ENCODE data around the gene TPI1. TPM values are rescaled to one million over a fixed set of nuclear protein-coding genes. Genes with fewer than 3 reads are reported as not detected.
"Not testable (repeated sequence)": the region's sequence is repeated elsewhere in the genome, so short reads cannot be mapped to it uniquely, and the experiment has no call there.

The TPI1 gene
- total RNA-seq, 1 experiment from 2014 or later = 1,045 TPM

DNA sequence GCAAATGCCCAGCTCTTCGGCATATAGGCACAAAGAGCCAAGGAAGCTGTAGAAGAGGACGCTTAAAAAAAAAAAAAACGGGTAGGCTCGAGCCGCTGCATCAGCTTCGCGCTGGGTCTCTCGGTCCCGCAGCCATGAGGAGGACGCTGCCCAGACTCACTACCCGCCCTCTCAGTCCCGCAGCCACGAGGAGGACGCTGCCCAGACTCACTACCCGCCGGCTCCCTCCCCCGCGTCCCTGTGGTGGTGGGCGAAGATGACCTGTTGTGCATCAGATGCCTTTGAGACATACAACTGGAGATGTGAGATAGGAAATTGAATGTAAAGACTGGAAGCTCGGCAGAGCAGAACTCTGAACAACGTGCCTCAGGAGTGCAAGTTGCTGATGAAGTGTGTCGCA is 17.2 kb downstream of the TPI1 start:
- peak overlapping the region; percentile 25 for H3K27ac Mint-ChIP-seq
- POLR2A ChIA-PET = interaction anchor here (1.2 kb wide), 1 partner anchor 10 kb away, joined by 3 read pairs; no protein-coding TSS in a partner anchor
- CTCF ChIA-PET = interaction anchor here (1.7 to 2.0 kb wide), 2 partner anchors 12 to 15 kb away, joined by 8 to 11 read pairs; no protein-coding TSS in a partner anchor

DNA sequence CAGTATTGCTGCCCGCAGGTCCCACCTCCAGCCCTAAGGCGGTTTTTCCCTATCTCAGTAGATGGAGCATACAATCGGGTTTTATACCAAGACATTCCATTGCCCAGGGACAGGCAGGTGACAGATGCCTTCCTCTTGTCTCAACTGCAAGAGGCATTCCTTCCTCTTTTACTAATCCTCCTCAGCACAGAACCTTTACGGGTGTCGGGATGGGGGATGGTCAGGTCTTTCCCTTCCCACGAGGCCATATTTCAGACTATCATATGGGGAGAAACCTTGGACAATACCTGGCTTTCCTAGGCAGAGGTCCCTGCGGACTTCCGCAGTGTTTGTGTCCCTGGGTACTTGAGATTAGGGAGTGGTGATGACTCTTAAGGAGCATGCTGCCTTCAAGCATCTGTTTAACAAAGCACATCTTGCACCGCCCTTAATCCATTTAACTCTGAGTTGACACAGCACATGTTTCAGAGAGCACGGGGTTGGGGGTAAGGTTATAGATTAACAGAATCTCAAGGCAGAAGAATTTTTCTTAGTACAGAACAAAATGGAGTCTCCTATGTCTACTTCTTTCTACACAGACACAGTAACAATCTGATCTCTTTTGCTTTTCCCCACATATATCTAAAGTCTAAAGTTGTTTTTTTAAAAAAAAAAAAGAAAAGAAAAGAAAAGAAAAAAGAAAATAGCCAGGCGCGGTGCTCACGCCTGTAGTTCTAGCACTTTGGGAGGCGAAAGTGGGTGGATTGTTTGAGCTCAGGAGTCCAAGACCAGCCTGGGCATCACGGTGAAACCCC is 19.1 kb downstream of the TPI1 start:
- H3K36me3 Mint-ChIP-seq; H3K27me3 Mint-ChIP-seq (ENCODE audit: low read depth); ATAC-seq; H3K9me3 Mint-ChIP-seq; POLR2A ChIA-PET; DNase-seq (ENCODE audit: low spot score): not testable (repeated sequence)
- peak overlapping the region; percentile 98 for H3K27ac Mint-ChIP-seq
- CTCF ChIA-PET = interaction anchor here (1.1 to 2.2 kb wide), 3 partner anchors 14 to 17 kb away, joined by 3 to 15 read pairs (median 11); partner anchors contain the start of gene SPSB2
- peak overlapping the region; percentile 48; the same call in 1 of the 2 replicates for H3K4me3 Mint-ChIP-seq
- peaks cover 46% of the 10 kb centered on the region for H3K4me1 Mint-ChIP-seq

More for the DNA sequence above, 17.2 kb downstream of the TPI1 start:
- no peaks in the 10 kb centered on the region for H3K9me3 Mint-ChIP-seq
- TF ChIP-seq, protein P1, sequence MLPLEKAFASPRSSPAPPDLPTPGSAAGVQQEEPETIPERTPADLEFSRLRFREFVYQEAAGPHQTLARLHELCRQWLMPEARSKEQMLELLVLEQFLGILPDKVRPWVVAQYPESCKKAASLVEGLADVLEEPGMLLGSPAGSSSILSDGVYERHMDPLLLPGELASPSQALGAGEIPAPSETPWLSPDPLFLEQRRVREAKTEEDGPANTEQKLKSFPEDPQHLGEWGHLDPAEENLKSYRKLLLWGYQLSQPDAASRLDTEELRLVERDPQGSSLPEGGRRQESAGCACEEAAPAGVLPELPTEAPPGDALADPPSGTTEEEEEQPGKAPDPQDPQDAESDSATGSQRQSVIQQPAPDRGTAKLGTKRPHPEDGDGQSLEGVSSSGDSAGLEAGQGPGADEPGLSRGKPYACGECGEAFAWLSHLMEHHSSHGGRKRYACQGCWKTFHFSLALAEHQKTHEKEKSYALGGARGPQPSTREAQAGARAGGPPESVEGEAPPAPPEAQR (CRISPR knock-in tag; IDR thresholded peaks at IDR 0.05) = no peak
- no peak for TF ChIP-seq ESRRA (CRISPR knock-in tag; IDR thresholded peaks at IDR 0.05; ENCODE audit: borderline replicate concordance)
- TF ChIP-seq ATF6 (CRISPR knock-in tag; IDR thresholded peaks at IDR 0.05) = no peak
- no peak for TF ChIP-seq AFF4 (CRISPR knock-in tag; IDR thresholded peaks at IDR 0.05; ENCODE audit: borderline replicate concordance)
- no peak for TF ChIP-seq GABPB1 (CRISPR knock-in tag; IDR thresholded peaks at IDR 0.05)
- no peak for TF ChIP-seq E2F1 (CRISPR knock-in tag; IDR thresholded peaks at IDR 0.05)
- TF ChIP-seq E2F4 (CRISPR knock-in tag; IDR thresholded peaks at IDR 0.05; ENCODE audit: borderline replicate concordance, low read depth) = no peak
- no peak for TF ChIP-seq CBFB (CRISPR knock-in tag; IDR thresholded peaks at IDR 0.05; ENCODE audit: low read depth)
- peaks cover 39% of the 10 kb centered on the region for H3K4me1 Mint-ChIP-seq
- H3K4me3 Mint-ChIP-seq = no peak overlapping the region
- H3K36me3 Mint-ChIP-seq = peaks cover 7% of the 10 kb centered on the region; the same call in 1 of the 2 replicates
- no peaks in the 10 kb centered on the region for H3K27me3 Mint-ChIP-seq (ENCODE audit: low read depth)
- peak; percentile 33; the same call in 1 of the 2 replicates for ATAC-seq
- no peak for DNase-seq (ENCODE audit: low spot score)

- Mint-ChIP-seq H3K4me3 (no peak overlapping the region), H3K27ac (peak overlapping the region; percentile 68; the same call in 1 of the 2 replicates), H3K36me3 (peaks cover 7% of the 10 kb centered on the region; the same call in 1 of the 2 replicates), H3K4me1 (peaks cover 48% of the 10 kb centered on the region), H3K27me3 (ENCODE audit: low read depth) (no peaks in the 10 kb centered on the region), H3K9me3 (no peaks in the 10 kb centered on the region)
- ATAC-seq (no peak), DNase-seq (ENCODE audit: low spot score) (no peak)
- CTCF ChIA-PET = interaction anchor here (1.1 to 2.2 kb wide), 2 partner anchors 15 to 18 kb away, joined by 3 to 15 read pairs; partner anchors contain the start of gene SPSB2
- POLR2A ChIA-PET = interaction anchor here (0.8 kb wide), 1 partner anchor 14 kb away, joined by 3 read pairs; the partner anchor contains the start of gene SPSB2
- TF ChIP-seq, protein P2, sequence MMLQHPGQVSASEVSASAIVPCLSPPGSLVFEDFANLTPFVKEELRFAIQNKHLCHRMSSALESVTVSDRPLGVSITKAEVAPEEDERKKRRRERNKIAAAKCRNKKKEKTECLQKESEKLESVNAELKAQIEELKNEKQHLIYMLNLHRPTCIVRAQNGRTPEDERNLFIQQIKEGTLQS (CRISPR knock-in tag; conservative IDR thresholded peaks at IDR 0.05) = no peak
- TF ChIP-seq IRF2 (CRISPR knock-in tag; IDR thresholded peaks at IDR 0.05; ENCODE audit: borderline replicate concordance, low read depth) (no peak), NFYB (CRISPR knock-in tag; conservative IDR thresholded peaks at IDR 0.05; ENCODE audit: low read depth) (no peak), FOXJ3 (CRISPR knock-in tag; IDR thresholded peaks at IDR 0.05; ENCODE audit: borderline replicate concordance) (no peak), GRHL2 (CRISPR knock-in tag; IDR thresholded peaks at IDR 0.05; ENCODE audit: insufficient replicate concordance, severe bottlenecking) (no peak), TEAD1 (CRISPR knock-in tag; IDR thresholded peaks at IDR 0.05) (no peak), ZNF423 (CRISPR knock-in tag; IDR thresholded peaks at IDR 0.05) (no peak), ZNF416 (CRISPR knock-in tag; IDR thresholded peaks at IDR 0.05) (no peak)
Measured at GRCh38 chr12:6887460-6887859, 20.1 kb downstream of the TPI1 start.

All from WTC11 (cell line).